Activated CD4-positive, alpha-beta T cell treated with anti-CD3 and anti-CD28 coated beads, Interleukin-2, amount 10 ng/mL, durations not matched to agents 24 days and 14 days (primary cell): ENCODE measurements around the gene UNC79. TPM values are rescaled to one million over a fixed set of nuclear protein-coding genes. Genes with fewer than 3 reads are reported as not detected.
"Not testable (repeated sequence)": the region's sequence is repeated elsewhere in the genome, so short reads cannot be mapped to it uniquely, and the experiment has no call there.

Experiments
- DNase-seq: peaks from one replicate; pipeline ENCODE4 v3.0.0; 2022
- H3K27ac Mint-ChIP-seq: one replicate; pipeline ENCODE4 v1.8.0; 2022; ENCODE audit warnings: mild to moderate bottlenecking, mixed read lengths
- H3K27me3 Mint-ChIP-seq: one replicate; pipeline ENCODE4 v1.8.0; 2022; ENCODE audit warnings: mixed read lengths
- H3K36me3 Mint-ChIP-seq: one replicate; pipeline ENCODE4 v1.8.0; 2022; ENCODE audit warnings: low read depth, mild to moderate bottlenecking, mixed read lengths
- H3K4me1 Mint-ChIP-seq: one replicate; pipeline ENCODE4 v1.8.0; 2021; ENCODE audit warnings: mixed read lengths
- H3K4me3 Mint-ChIP-seq: one replicate; pipeline ENCODE4 v1.8.0; 2022; ENCODE audit warnings: mild to moderate bottlenecking, moderate library complexity, mixed read lengths
- H3K9me3 Mint-ChIP-seq: one replicate; pipeline ENCODE4 v1.8.0; 2021; ENCODE audit warnings: mixed read lengths
- intact Hi-C: fragments of 100-400 bp; cut with micrococcal nuclease; formaldehyde crosslinking; loops from one replicate; pipeline ENCODE4 v1.15.1; 2023
- total RNA-seq: library from RNA; stranded (reverse); gene quantifications from 2 replicates; pipeline ENCODE4 v1.2.3, GENCODE V29; 2022

The UNC79 gene
- not detected in 2 replicates for total RNA-seq

- Mint-ChIP-seq H3K4me1 (no peaks in the 10 kb centered on the region), H3K27me3 (peaks cover 29% of the 10 kb centered on the region)
- intact Hi-C loops, result no loop called here
These were observed at the start of gene UNC79 for GRCh38 chr14:93430315-93431035. Gene UNC79 (plus strand): TSS chr14:93430939. CDS start chr14:93431030, 91 bp downstream.

GRCh38 chr14:93381644-93382043 is 49.1 kb upstream of the UNC79 start:
- Mint-ChIP-seq H3K27ac (no peak overlapping the region), H3K27me3 (peaks cover 23% of the 10 kb centered on the region), H3K9me3 (no peaks in the 10 kb centered on the region), H3K4me3 (no peak overlapping the region), H3K36me3 (no peaks in the 10 kb centered on the region), H3K4me1 (no peaks in the 10 kb centered on the region)
- DNase-seq, result no peak
- intact Hi-C loops, result no loop called here

More at GRCh38 chr14:93430315-93431035, at the start of gene UNC79:
- no peak within 1 kb of the TSS for H3K4me3 Mint-ChIP-seq
- no peak for DNase-seq
- H3K9me3 Mint-ChIP-seq, result peaks cover 9% of the 10 kb centered on the region
- H3K27ac Mint-ChIP-seq, result no peak within 1 kb of the TSS
- H3K36me3 Mint-ChIP-seq, result peaks cover 1% of the 10 kb centered on the region

GRCh38 chr14:93384256-93384655 is 46.5 kb upstream of the UNC79 start:
- H3K4me1 Mint-ChIP-seq, H3K27ac Mint-ChIP-seq: not testable (repeated sequence)

GRCh38 chr14:93395231-93395630 is 35.5 kb upstream of the UNC79 start:
- Mint-ChIP-seq H3K27ac (no peak overlapping the region), H3K4me3 (no peak overlapping the region), H3K27me3 (peaks cover 16% of the 10 kb centered on the region), H3K36me3 (no peaks in the 10 kb centered on the region), H3K9me3 (peaks cover 7% of the 10 kb centered on the region), H3K4me1 (no peaks in the 10 kb centered on the region)
- DNase-seq, result no peak
- intact Hi-C loops, result no loop called here

More at GRCh38 chr14:93384256-93384655, 46.5 kb upstream of the UNC79 start:
- H3K9me3 Mint-ChIP-seq, DNase-seq, H3K36me3 Mint-ChIP-seq, intact Hi-C loops, H3K4me3 Mint-ChIP-seq: not testable (repeated sequence)
- peaks cover 26% of the 10 kb centered on the region for H3K27me3 Mint-ChIP-seq

GRCh38 chr14:93396456-93396855 is 34.3 kb upstream of the UNC79 start:
- Mint-ChIP-seq H3K27me3 (peaks cover 15% of the 10 kb centered on the region), H3K4me1 (no peaks in the 10 kb centered on the region), H3K36me3 (no peaks in the 10 kb centered on the region), H3K27ac (no peak overlapping the region), H3K9me3 (peaks cover 7% of the 10 kb centered on the region), H3K4me3 (no peak overlapping the region)
- DNase-seq, result no peak
- intact Hi-C loops, result no loop called here

GRCh38 chr14:93398491-93398890 is 32.2 kb upstream of the UNC79 start:
- H3K9me3 Mint-ChIP-seq, result peaks cover 7% of the 10 kb centered on the region
- H3K27ac Mint-ChIP-seq, result no peak overlapping the region
- H3K4me1 Mint-ChIP-seq, result no peaks in the 10 kb centered on the region
- H3K4me3 Mint-ChIP-seq, result no peak overlapping the region
- no peaks in the 10 kb centered on the region for H3K36me3 Mint-ChIP-seq
- H3K27me3 Mint-ChIP-seq, result peaks cover 9% of the 10 kb centered on the region
- no peak for DNase-seq
- intact Hi-C loops, result no loop called here

GRCh38 chr14:93402951-93403350 is 27.8 kb upstream of the UNC79 start:
- H3K36me3 Mint-ChIP-seq, result no peaks in the 10 kb centered on the region
- intact Hi-C loops, result no loop called here
- no peak overlapping the region for H3K27ac Mint-ChIP-seq
- H3K4me3 Mint-ChIP-seq, result no peak overlapping the region
- no peaks in the 10 kb centered on the region for H3K4me1 Mint-ChIP-seq
- DNase-seq, result no peak
- no peaks in the 10 kb centered on the region for H3K9me3 Mint-ChIP-seq
- H3K27me3 Mint-ChIP-seq, result peaks cover 4% of the 10 kb centered on the region

- no peak for DNase-seq
- no peaks in the 10 kb centered on the region for H3K4me1 Mint-ChIP-seq
- H3K36me3 Mint-ChIP-seq, result no peaks in the 10 kb centered on the region
- intact Hi-C loops, result no loop called here
- no peak overlapping the region for H3K4me3 Mint-ChIP-seq
- H3K27me3 Mint-ChIP-seq, result no peaks in the 10 kb centered on the region
- no peak overlapping the region for H3K27ac Mint-ChIP-seq
- H3K9me3 Mint-ChIP-seq, result peaks cover 4% of the 10 kb centered on the region
These were observed 20.7 kb upstream of the UNC79 start for GRCh38 chr14:93410021-93410420.

GRCh38 chr14:93410893-93411292 is 19.8 kb upstream of the UNC79 start:
- peaks cover 4% of the 10 kb centered on the region for H3K9me3 Mint-ChIP-seq
- intact Hi-C loops, result no loop called here
- H3K36me3 Mint-ChIP-seq, result no peaks in the 10 kb centered on the region
- H3K4me3 Mint-ChIP-seq, result no peak overlapping the region
- H3K27me3 Mint-ChIP-seq, result no peaks in the 10 kb centered on the region
- no peaks in the 10 kb centered on the region for H3K4me1 Mint-ChIP-seq
- no peak overlapping the region for H3K27ac Mint-ChIP-seq
- DNase-seq, result no peak

GRCh38 chr14:93425136-93425535 is 5.6 kb upstream of the UNC79 start:
- intact Hi-C loops, H3K4me3 Mint-ChIP-seq, DNase-seq, H3K27ac Mint-ChIP-seq, H3K4me1 Mint-ChIP-seq, H3K36me3 Mint-ChIP-seq, H3K9me3 Mint-ChIP-seq: not testable (repeated sequence)
- peaks cover 11% of the 10 kb centered on the region for H3K27me3 Mint-ChIP-seq

- peaks cover 9% of the 10 kb centered on the region for H3K9me3 Mint-ChIP-seq
- H3K36me3 Mint-ChIP-seq, result peaks cover 1% of the 10 kb centered on the region
- H3K27me3 Mint-ChIP-seq, result peaks cover 20% of the 10 kb centered on the region
- H3K4me3 Mint-ChIP-seq, result no peak overlapping the region
- no peaks in the 10 kb centered on the region for H3K4me1 Mint-ChIP-seq
- intact Hi-C loops, result no loop called here
- DNase-seq, result no peak
- H3K27ac Mint-ChIP-seq, result no peak overlapping the region
These were observed 4.0 kb upstream of the UNC79 start for GRCh38 chr14:93426750-93427149.

- Mint-ChIP-seq H3K36me3 (peaks cover 1% of the 10 kb centered on the region), H3K27me3 (peaks cover 29% of the 10 kb centered on the region), H3K9me3 (peaks cover 9% of the 10 kb centered on the region)
These were observed 414 bp downstream of the UNC79 start for GRCh38 chr14:93431036-93431670.

GRCh38 chr14:93454224-93454623 is 23.5 kb downstream of the UNC79 start:
- H3K9me3 Mint-ChIP-seq, result no peaks in the 10 kb centered on the region
- H3K36me3 Mint-ChIP-seq, result no peaks in the 10 kb centered on the region
- no peak for DNase-seq
- intact Hi-C loops, result no loop called here
- peaks cover 3% of the 10 kb centered on the region for H3K27me3 Mint-ChIP-seq
- H3K27ac Mint-ChIP-seq, result no peak overlapping the region
- no peak overlapping the region for H3K4me3 Mint-ChIP-seq
- H3K4me1 Mint-ChIP-seq, result no peaks in the 10 kb centered on the region

More at GRCh38 chr14:93431036-93431670, 414 bp downstream of the UNC79 start:
- H3K4me3 Mint-ChIP-seq, result no peak overlapping the region
- no peaks in the 10 kb centered on the region for H3K4me1 Mint-ChIP-seq
- no peak for DNase-seq
- H3K27ac Mint-ChIP-seq, result no peak overlapping the region
- intact Hi-C loops, result no loop called here

- intact Hi-C loops, result no loop called here
- Mint-ChIP-seq H3K36me3 (no peaks in the 10 kb centered on the region), H3K4me3 (no peak overlapping the region), H3K4me1 (no peaks in the 10 kb centered on the region), H3K27me3 (no peaks in the 10 kb centered on the region), H3K9me3 (no peaks in the 10 kb centered on the region), H3K27ac (no peak overlapping the region)
- no peak for DNase-seq
These were observed 25.6 kb downstream of the UNC79 start for GRCh38 chr14:93456356-93456755.
